Body of pancreas (tissue), 4 donors: ENCODE data around the gene SSC4D. TPM values are rescaled to one million over a fixed set of nuclear protein-coding genes. Genes with fewer than 3 reads are reported as not detected.

Experiments
- ATAC-seq: fragments of 150-250 bp; one replicate; pipeline ENCODE4 v1.9.1; 2016
- DNase-seq, 4 donors: peaks; one replicate each; pipeline ENCODE4 v3.0.0-alpha.2; 2019
- H3K27ac ChIP-seq, 4 donors: fragments of 200-600 bp; sonication (generic); 1 replicate in 3 of 4; 2 replicates in 1 of 4; pipeline versions ENCODE4 v1.5.1 to v1.6.1; 2016 to 2019; ENCODE audit warnings: mild to moderate bottlenecking in 1 of 4, mixed read lengths in 1 of 4, moderate library complexity in 1 of 4
- H3K27me3 ChIP-seq, 2 donors: fragments of 200-600 bp; sonication (generic); one replicate each; pipeline ENCODE4 v1.6.0; 2016; ENCODE audit warnings: mild to moderate bottlenecking in 1 of 2
- H3K36me3 ChIP-seq, 2 donors: fragments of 200-600 bp; sonication (generic); replicated peaks in 1 of 2; 2 replicates each; pipeline ENCODE4 v1.5.1; 2016; ENCODE audit warnings: low read depth in 2 of 2; ENCODE audit not compliant: insufficient read depth in 1 of 2
- H3K4me1 ChIP-seq: fragments of 200-600 bp; sonication (generic); one replicate; pipeline ENCODE4 v1.6.0; 2016
- H3K4me3 ChIP-seq, 2 donors: fragments of 200-600 bp; sonication (generic); 1 replicate in 1 of 2; 2 replicates in 1 of 2; pipeline ENCODE4 v1.5.1; 2016 to 2019
- H3K9me3 ChIP-seq, 3 donors: fragments of 200-600 bp; sonication (generic); 1 replicate in 2 of 3; 2 replicates in 1 of 3; pipeline ENCODE4 v1.5.1; 2016
- POLR2A ChIP-seq, 3 donors: fragments of 450-650 bp; IDR thresholded peaks; one replicate each; pipeline ENCODE4 v1.6.1; 2016; ENCODE audit warnings: antibody characterized with exemption in 3 of 3, mild to moderate bottlenecking in 2 of 3
- WGBS, 2 donors: methylation state at CpG; one replicate each; pipeline ENCODE4 v1.1.5; 2017; 5-methylcytosine and 5-hydroxymethylcytosine counted together
- intact Hi-C: fragments of 100-400 bp; cut with DNase I; formaldehyde crosslinking; loops from one replicate; pipeline ENCODE4 v1.15.1; 2023
- total RNA-seq, 2 donors: library from RNA; depleted of rRNA; stranded (reverse); fragments of >200 nt; gene quantifications; one replicate each; pipeline ENCODE4 v1.1.0, GENCODE V29; 2016
- TF ChIP-seq, protein P1 (sequence below), 7 experiments: fragments of 450-650 bp in 4 of 7; fragments of 200-600 bp in 3 of 7; sonication (generic) in 3 of 7; IDR thresholded peaks; one replicate each; pipeline ENCODE4 v1.5.1; 2016 to 2019; ENCODE audit warnings: antibody characterized with exemption in 7 of 7

The SSC4D gene
- total RNA-seq, 2 donors from 2014 or later: 3.6 to 7.6 TPM

GRCh38 chr7:76340617-76341131, 68.8 kb downstream of the SSC4D start:
- WGBS, 2 donors: 82 to 86% methylated on average over 3 of the region's 3 CpGs
- DNase-seq: no peak
- Histone ChIP-seq H3K9me3 (no peaks in the 10 kb centered on the region), H3K4me1 (peaks cover 38% of the 10 kb centered on the region), H3K27me3 (no peaks in the 10 kb centered on the region), H3K4me3 (no peak overlapping the region), H3K36me3 (peaks cover 0 to 3% of the 10 kb centered on the region in 2 donors), H3K27ac (no peak overlapping the region)
- no peak for ATAC-seq
- intact Hi-C loops: no loop called here
- no peak for TF ChIP-seq POLR2A (IDR thresholded peaks at IDR 0.05)
- TF ChIP-seq, protein P1, sequence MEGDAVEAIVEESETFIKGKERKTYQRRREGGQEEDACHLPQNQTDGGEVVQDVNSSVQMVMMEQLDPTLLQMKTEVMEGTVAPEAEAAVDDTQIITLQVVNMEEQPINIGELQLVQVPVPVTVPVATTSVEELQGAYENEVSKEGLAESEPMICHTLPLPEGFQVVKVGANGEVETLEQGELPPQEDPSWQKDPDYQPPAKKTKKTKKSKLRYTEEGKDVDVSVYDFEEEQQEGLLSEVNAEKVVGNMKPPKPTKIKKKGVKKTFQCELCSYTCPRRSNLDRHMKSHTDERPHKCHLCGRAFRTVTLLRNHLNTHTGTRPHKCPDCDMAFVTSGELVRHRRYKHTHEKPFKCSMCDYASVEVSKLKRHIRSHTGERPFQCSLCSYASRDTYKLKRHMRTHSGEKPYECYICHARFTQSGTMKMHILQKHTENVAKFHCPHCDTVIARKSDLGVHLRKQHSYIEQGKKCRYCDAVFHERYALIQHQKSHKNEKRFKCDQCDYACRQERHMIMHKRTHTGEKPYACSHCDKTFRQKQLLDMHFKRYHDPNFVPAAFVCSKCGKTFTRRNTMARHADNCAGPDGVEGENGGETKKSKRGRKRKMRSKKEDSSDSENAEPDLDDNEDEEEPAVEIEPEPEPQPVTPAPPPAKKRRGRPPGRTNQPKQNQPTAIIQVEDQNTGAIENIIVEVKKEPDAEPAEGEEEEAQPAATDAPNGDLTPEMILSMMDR (IDR thresholded peaks at IDR 0.05): no peak

Other genes starting within 250 kb of the SSC4D start
- gene SRRM3, start 207.8 kb downstream of the SSC4D start, total RNA-seq: 10 to 100 TPM in 1 of 2 donors, 1 to 10 TPM in 1; 3.4 to 13.8 TPM
- 100 to 1,000 TPM; 367 to 445 TPM for gene HSPB1, start 107.0 kb downstream of the SSC4D start, total RNA-seq
- gene YWHAG, start 50.7 kb downstream of the SSC4D start, total RNA-seq: 10 to 100 TPM; 24.1 to 60.0 TPM
- gene ZP3, start 15.3 kb upstream of the SSC4D start, total RNA-seq: 1 to 10 TPM; 3.3 to 4.4 TPM
- 10 to 100 TPM; 10.5 to 16.3 TPM for gene DTX2, start 52.0 kb upstream of the SSC4D start, total RNA-seq
- gene UPK3B, start 100.9 kb upstream of the SSC4D start, total RNA-seq: 1 to 10 TPM; 2.3 to 7.3 TPM
- under 1 TPM in 1 of 2 donors, not detected in 1; 0.26 TPM for gene SPDYE16, start 133.6 kb upstream of the SSC4D start, total RNA-seq
- gene POMZP3, start 217.6 kb upstream of the SSC4D start, total RNA-seq: 1 to 10 TPM; 4.2 to 7.9 TPM